Measurements from ENCODE around the gene OR8J3. TPM values are rescaled to one million over a fixed set of nuclear protein-coding genes. Genes with fewer than 3 reads are reported as not detected.
"Not testable (repeated sequence)": the region's sequence is repeated elsewhere in the genome, so short reads cannot be mapped to it uniquely, and the experiment has no call there.

Gene OR8J3, protein sequence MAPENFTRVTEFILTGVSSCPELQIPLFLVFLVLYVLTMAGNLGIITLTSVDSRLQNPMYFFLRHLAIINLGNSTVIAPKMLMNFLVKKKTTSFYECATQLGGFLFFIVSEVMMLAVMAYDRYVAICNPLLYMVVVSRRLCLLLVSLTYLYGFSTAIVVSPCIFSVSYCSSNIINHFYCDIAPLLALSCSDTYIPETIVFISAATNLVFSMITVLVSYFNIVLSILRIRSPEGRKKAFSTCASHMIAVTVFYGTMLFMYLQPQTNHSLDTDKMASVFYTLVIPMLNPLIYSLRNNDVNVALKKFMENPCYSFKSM
- total RNA-seq = not detected

- DNase-seq = no peak
Observed at GRCh38 chr11:56140151-56140661, at the start of gene OR8J3. Gene OR8J3, minus strand, starts transcription at chr11:56140201. Its CDS starts 2,483 bp downstream, at chr11:56137718.

- no peak for DNase-seq
Observed at GRCh38 chr11:56188602-56189001, 48.6 kb upstream of the OR8J3 start.

- DNase-seq = no peak
Observed at GRCh38 chr11:56183459-56183858, 43.5 kb upstream of the OR8J3 start.

DNA sequence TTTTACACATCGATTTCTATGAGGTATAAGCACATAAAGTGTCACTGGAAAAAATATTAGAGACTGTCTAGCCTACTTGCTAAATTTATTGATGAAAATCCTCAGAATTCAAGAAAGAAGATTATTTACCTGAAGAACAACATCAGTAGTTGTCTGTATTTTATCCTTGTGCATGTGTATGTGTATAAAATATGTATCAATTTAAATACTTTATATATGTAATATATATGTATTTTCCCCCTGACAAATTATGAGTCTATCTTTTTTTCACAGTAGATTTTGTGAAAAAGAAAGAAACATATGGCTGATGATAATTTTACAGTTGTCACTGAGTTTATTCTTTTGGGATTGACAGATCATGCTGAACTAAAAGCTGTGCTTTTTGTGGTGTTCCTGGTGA, 36.3 kb upstream of the OR8J3 start, which contains the start of gene OR5J2:
Gene OR5J2, plus strand, starts transcription at position 301 of the 400 bp plus-strand sequence. Its CDS starts 0 bp downstream, at position 301.
- no peak for DNase-seq

DNA sequence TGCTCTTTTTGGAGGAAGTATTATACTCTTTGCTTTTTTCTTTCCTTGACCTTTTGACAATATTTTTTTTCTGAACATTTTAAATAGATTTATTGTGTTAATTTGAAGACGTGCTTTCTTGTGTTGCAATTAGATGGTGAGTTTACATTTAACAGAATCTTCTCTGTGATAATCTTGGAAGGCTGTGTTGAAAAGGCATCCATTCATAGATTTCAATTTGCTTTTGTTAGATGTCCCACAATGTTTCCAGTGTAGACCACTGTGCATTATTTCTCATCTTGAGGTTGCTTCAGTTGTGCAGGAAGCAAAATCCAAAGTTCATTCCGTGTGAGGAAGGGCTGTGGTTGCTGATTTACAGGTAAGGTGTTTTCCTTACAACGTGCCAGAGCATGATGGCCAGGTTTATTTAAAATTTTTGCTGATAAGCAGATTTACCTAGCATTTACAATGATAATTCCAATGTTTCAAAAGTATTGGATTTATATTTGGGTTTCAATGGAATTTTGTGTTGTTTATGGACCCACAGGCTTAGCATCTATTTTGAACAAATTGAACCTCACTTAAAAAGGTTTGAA, 32.3 kb upstream of the OR8J3 start:
- DNase-seq = no peak

GRCh38 chr11:56163804-56164203, 23.8 kb upstream of the OR8J3 start:
- DNase-seq = no peak

- DNase-seq = no peak
Observed at GRCh38 chr11:56160217-56160616, 20.2 kb upstream of the OR8J3 start, which contains the start of gene OR8K5. Gene OR8K5, minus strand, starts transcription at chr11:56160317. Its CDS starts 0 bp downstream, at chr11:56160317.

DNA sequence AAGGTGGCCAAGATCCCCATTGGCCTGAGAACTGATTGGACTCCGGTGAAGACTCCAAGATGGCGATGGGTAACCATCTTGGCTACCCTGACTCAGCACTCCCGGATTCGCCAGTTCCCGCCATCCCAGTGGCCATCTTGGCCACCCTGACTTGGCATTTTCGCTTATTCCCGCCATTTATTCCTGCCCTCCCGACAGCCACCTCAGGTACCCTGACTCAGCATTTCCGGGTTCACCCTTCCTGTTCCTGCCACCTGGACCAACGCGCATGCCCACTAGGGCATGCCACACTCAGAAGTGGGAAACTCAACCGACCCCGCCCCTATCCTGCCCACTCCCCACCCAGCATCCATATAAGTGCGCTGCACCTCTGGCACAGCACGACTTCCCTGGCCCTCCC, 12.3 kb upstream of the OR8J3 start:
- DNase-seq = no peak

DNA sequence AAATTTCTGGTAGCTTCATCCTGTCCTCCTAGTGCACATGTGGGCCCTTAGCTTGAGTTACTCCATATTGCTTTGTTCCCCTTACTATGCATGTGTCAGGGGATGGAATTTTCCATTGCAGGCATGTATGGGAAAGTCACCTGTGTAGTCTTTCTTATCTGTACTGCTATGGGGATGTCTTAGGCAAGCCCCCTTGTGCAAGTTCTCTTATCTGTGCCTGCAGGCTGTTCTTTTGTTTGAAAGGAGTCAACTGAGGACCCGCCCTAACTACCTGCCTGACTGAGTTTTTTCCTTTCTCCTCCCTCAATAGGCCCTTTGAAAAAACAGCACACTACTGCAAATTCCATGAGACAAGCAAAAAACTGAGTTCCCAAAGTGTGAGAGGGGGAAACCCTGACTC, 11.4 kb upstream of the OR8J3 start:
- no peak for DNase-seq

DNA sequence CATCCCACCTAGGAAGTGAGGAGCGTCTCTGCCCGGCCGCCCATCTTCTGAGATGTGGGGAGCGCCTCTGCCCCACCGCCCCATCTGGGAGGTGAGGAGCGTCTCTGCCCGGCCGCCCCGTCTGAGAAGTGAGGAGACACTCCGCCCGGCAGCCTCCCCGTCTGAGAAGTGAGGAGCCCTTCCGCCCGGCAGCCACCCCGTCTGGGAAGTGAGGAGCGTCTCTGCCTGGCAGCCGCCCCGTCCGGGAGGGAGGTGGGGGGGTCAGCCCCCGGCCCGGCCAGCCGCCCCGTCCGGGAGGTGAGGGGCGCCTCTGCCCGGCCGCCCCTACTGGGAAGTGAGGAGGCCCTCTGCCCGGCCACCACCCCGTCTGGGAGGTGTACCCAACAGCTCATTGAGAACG, 3.7 kb upstream of the OR8J3 start:
- not testable (repeated sequence) for DNase-seq

DNA sequence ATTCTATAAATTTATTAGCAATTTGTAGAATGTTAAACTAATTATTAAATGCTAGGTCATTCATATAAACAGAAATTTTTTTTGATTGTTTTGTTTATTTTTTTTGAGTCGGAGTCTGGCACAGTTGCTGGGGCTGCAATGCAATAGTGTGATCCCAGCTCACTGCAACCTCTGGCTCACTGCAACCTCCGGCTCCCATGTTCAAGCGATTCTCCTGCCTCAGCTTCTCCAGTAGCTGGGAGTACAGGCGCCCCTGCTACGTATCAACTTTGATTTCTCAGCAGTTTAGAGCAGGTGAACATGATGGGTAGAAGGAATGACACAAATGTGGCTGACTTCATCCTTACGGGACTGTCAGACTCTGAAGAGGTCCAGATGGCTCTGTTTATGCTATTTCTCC, 17.9 kb downstream of the OR8J3 start, which contains the start of gene OR8H3:
Gene OR8H3, plus strand, starts transcription at position 301 of the 400 bp plus-strand sequence. Its CDS starts 0 bp downstream, at position 301.
- DNase-seq = no peak

- no peak for DNase-seq
Observed at GRCh38 chr11:56103210-56103737, 36.7 kb downstream of the OR8J3 start, which contains the start of gene OR8H2. Gene OR8H2, plus strand, starts transcription at chr11:56103687. Its CDS starts 1,356 bp downstream, at chr11:56105043.

- no peak for DNase-seq
Observed at GRCh38 chr11:56093008-56093407, 47.0 kb downstream of the OR8J3 start, which contains the start of gene OR8I2. Gene OR8I2, plus strand, starts transcription at chr11:56093308. Its CDS starts 0 bp downstream, at chr11:56093308.

DNA sequence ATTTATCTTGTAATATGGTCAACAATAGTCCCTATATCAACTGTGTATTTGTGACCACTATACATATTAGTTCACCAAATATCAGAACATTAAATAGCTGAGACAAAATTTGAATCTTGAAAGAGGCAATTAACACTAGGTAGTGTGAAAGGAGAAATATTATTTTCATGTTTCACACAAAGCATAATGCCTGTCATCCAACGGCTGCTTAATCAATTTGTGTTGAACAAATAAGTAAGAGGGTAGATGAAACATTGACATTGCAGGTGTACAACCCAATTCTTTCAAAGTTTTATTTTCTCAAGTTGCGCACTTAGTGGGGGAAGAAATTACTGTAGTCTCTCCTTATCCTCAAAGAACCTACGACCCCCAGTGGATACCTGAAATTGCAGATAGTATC, 50.3 kb downstream of the OR8J3 start:
- DNase-seq = no peak

Small RNA genes lying within 50 kb of the gene (small RNA-seq; reads per million reads assigned to genes)
- not detected for gene OR8I4P (ENCODE audit: low replicate concordance)

Other genes starting within 250 kb of the OR8J3 start
- not detected for gene OR5W2, start 225.6 kb downstream of the OR8J3 start, total RNA-seq
- not detected for gene OR5I1, start 203.8 kb downstream of the OR8J3 start, total RNA-seq
- not detected for gene OR10AG1, start 170.3 kb downstream of the OR8J3 start, total RNA-seq
- not detected for gene OR5F1, start 145.6 kb downstream of the OR8J3 start, total RNA-seq
- not detected for gene OR5AS1, start 112.5 kb downstream of the OR8J3 start, total RNA-seq
- not detected for gene OR8I2, start 46.9 kb downstream of the OR8J3 start, total RNA-seq
- not detected for gene OR8H2, start 36.5 kb downstream of the OR8J3 start, total RNA-seq
- gene OR8H3, start 17.8 kb downstream of the OR8J3 start, total RNA-seq = not detected
- not detected for gene OR8K5, start 20.1 kb upstream of the OR8J3 start, total RNA-seq
- gene OR5J2, start 36.4 kb upstream of the OR8J3 start, total RNA-seq = not detected
- gene OR5T2, start 94.1 kb upstream of the OR8J3 start, total RNA-seq = not detected
- gene OR5T3, start 112.1 kb upstream of the OR8J3 start, total RNA-seq = not detected
- not detected for gene OR5T1, start 134.0 kb upstream of the OR8J3 start, total RNA-seq
- not detected for gene OR8H1, start 152.1 kb upstream of the OR8J3 start, total RNA-seq
- not detected for gene OR8K3, start 174.9 kb upstream of the OR8J3 start, total RNA-seq
- not detected for gene OR8K1, start 205.8 kb upstream of the OR8J3 start, total RNA-seq
- gene OR8J1, start 214.1 kb upstream of the OR8J3 start, total RNA-seq = not detected
- not detected for gene OR8U1, start 235.4 kb upstream of the OR8J3 start, total RNA-seq